ENCODE data around the gene SMIM30. TPM values are rescaled to one million over a fixed set of nuclear protein-coding genes. Genes with fewer than 3 reads are reported as not detected.

SMIM30 gene
- total and polyA plus RNA-seq, 4 donors, result 35.8 to 135 (median 48.7) TPM

- Histone ChIP-seq H3K36me3 (ENCODE audit: control insufficient read depth in 4 of 4, insufficient read depth in 4 of 4, low read length in 4 of 4) (no peaks in the 10 kb centered on the region), H3K4me3 (peak within 1 kb of the TSS; percentile 11), H3K27ac (ENCODE audit: low read depth in 1 of 2, low read length in 1 of 2) (peak within 1 kb of the TSS in 1 of 2 donors; percentile 59), H3K27me3 (ENCODE audit: control insufficient read depth in 3 of 3, insufficient read depth in 3 of 3, low read length in 2 of 3) (no peaks in the 10 kb centered on the region), H3K9me3 (ENCODE audit: control insufficient read depth in 4 of 4, insufficient read depth in 3 of 4, low read length in 3 of 4) (no peaks in the 10 kb centered on the region), H3K4me1 (ENCODE audit: control insufficient read depth in 5 of 5, insufficient read depth in 5 of 5, low read length in 5 of 5) (peaks cover 0 to 7% (median 0%) of the 10 kb centered on the region in 5 donors), H3K9ac (ENCODE audit: insufficient read depth in 1 of 2, low read length in 2 of 2) (peak within 1 kb of the TSS; percentile 33 to 58)
- DNase-seq (peak; percentile 74 to 88 (median 81)), ATAC-seq (ENCODE audit: insufficient read depth, low FRiP score) (peak; percentile 80)
- WGBS, 2 donors, result 1% methylated on average over 29 of the region's 29 CpGs
- no peak for TF ChIP-seq CTCF (IDR thresholded peaks at IDR 0.05; ENCODE audit: control extremely low read depth, extremely low read depth)
Observed at GRCh38 chr7:113086431-113086888, 31.9 kb downstream of the SMIM30 start, which contains the start of gene GPR85. Gene GPR85 (minus strand): TSS chr7:113086827. CDS start chr7:113084721, 2,106 bp downstream.

DNA sequence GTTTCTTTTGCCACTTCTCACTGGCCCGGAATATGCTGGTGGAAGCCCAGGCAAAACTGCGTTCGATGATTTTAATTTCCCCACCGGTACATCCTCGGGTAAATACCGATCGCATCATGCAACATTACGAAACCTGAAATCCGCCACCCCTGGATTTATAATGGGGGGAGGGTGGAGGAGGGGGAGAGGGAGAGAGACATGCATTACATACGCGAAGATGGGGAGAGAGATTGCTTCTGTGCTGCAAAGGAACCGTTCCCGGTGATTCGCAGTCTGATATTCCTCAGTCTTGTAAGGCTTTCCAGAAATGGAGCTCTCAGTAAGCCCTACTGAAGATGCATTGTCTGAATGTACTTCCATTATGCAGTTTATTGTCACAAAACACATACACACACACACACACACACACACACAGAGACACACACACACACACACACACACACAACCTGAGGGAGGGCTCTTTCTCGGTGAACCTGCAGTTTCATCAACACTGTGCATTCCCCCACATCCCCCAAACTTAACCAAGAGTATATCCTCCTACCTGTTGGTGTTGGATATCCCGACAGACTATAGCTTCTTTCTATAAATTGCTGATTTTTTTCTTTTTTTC lies 32.5 kb downstream of the SMIM30 start:
- ATAC-seq (ENCODE audit: insufficient read depth, low FRiP score) (no peak), DNase-seq (peak in 1 of 3 donors; percentile 25)
- no peaks in the 10 kb centered on the region for H3K9me3 ChIP-seq (ENCODE audit: control insufficient read depth in 4 of 4, insufficient read depth in 3 of 4, low read length in 3 of 4)
- 15 to 18% methylated on average over 16 of the region's 16 CpGs for WGBS, 2 donors
- no peak overlapping the region for H3K9ac ChIP-seq (ENCODE audit: insufficient read depth in 1 of 2, low read length in 2 of 2)
- peaks cover 0 to 7% (median 0%) of the 10 kb centered on the region in 5 donors for H3K4me1 ChIP-seq (ENCODE audit: control insufficient read depth in 5 of 5, insufficient read depth in 5 of 5, low read length in 5 of 5)
- H3K36me3 ChIP-seq (ENCODE audit: control insufficient read depth in 4 of 4, insufficient read depth in 4 of 4, low read length in 4 of 4), result no peaks in the 10 kb centered on the region
- no peak for TF ChIP-seq CTCF (IDR thresholded peaks at IDR 0.05; ENCODE audit: control extremely low read depth, extremely low read depth)
- H3K4me3 ChIP-seq, result no peak overlapping the region
- H3K27ac ChIP-seq (ENCODE audit: low read depth in 1 of 2, low read length in 1 of 2), result no peak overlapping the region
- H3K27me3 ChIP-seq (ENCODE audit: control insufficient read depth in 3 of 3, insufficient read depth in 3 of 3, low read length in 2 of 3), result no peaks in the 10 kb centered on the region

DNA sequence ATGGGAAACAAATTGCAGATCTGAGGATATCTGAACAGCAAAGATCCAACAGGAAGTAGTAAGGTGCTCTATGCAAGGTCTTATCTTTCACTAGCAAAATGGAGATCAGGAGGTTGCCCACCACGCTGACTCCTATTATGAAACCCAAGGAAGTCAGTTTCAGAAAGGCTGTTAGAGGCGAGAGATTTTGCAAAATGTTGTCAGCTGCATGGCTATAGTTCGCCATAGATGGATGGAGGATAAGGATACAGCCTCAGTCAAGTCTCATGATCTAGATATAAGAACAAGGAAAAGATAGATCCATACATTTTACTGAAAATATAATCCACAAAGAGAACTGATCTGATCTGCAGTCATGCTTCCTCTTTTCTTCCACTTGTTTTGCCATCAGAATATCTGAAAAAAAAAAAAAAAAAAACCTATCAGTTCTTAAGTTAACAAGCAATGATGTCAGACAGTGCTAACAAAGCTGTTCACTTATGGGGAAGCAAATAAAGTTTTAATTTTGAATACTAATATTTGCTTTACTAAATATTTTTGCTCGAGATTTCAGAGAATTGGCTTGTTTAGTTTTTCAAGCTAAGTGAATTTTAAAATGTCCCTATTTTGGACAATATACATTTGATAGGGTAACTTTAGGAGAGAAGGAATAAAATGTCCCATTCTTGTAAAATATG lies 33.7 kb downstream of the SMIM30 start:
- Histone ChIP-seq H3K4me3 (no peak overlapping the region), H3K9me3 (ENCODE audit: control insufficient read depth in 4 of 4, insufficient read depth in 3 of 4, low read length in 3 of 4) (no peaks in the 10 kb centered on the region), H3K27ac (ENCODE audit: low read depth in 1 of 2, low read length in 1 of 2) (no peak overlapping the region), H3K4me1 (ENCODE audit: control insufficient read depth in 5 of 5, insufficient read depth in 5 of 5, low read length in 5 of 5) (peaks cover 0 to 7% (median 0%) of the 10 kb centered on the region in 5 donors), H3K9ac (ENCODE audit: insufficient read depth in 1 of 2, low read length in 2 of 2) (no peak overlapping the region), H3K27me3 (ENCODE audit: control insufficient read depth in 3 of 3, insufficient read depth in 3 of 3, low read length in 2 of 3) (no peaks in the 10 kb centered on the region), H3K36me3 (ENCODE audit: control insufficient read depth in 4 of 4, insufficient read depth in 4 of 4, low read length in 4 of 4) (no peaks in the 10 kb centered on the region)
- DNase-seq, result no peak
- no peak for TF ChIP-seq CTCF (IDR thresholded peaks at IDR 0.05; ENCODE audit: control extremely low read depth, extremely low read depth)
- no peak for ATAC-seq (ENCODE audit: insufficient read depth, low FRiP score)
- WGBS, 2 donors, result 58 to 74% methylated on average over 4 of the region's 4 CpGs
